Measurements from ENCODE around the gene MRPL24. TPM values are rescaled to one million over a fixed set of nuclear protein-coding genes. Genes with fewer than 3 reads are reported as not detected.

The MRPL24 gene
- total and polyA plus RNA-seq, 2 of the 13 experiments (the other 11 are each of a cell fraction or from before 2014, with no cell fraction given): 38.1 to 42.9 TPM

DNA sequence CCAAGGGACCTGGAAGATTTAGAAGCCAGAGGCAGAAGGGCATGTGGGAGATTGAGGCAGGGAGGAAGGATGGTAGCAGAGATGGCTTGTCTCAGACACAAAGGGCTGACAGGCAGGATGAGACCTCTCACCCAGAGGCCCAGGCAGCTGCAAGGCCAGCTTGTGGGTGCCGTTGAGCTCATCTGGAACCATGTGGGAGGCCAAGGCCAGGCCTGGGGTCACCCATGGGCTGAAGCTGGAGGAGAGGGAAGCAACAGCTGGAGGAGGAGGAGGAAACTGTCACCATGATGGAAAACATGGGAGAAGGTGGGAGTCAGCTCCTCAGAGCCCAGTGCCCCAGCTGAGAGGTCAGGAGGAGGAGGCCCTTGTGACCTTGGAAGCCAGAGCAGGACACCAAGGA is 41.9 kb downstream of the MRPL24 start:
- peaks cover 4 to 43% of the 10 kb centered on the region in 2 experiments for H3K27me3 ChIP-seq (ENCODE audit: control insufficient read depth in 1 of 2, insufficient read depth in 2 of 2, low read length in 2 of 2)
- no peak overlapping the region for H2AFZ ChIP-seq (ENCODE audit: low read length)
- in situ Hi-C loops (cut with HindIII; ENCODE audit: extremely low pct_ligation_motif_present, low pct_unique_long_range_greater_than_20kb) (loop anchor here (10.0 kb wide), 2 partner anchors 166 to 226 kb away; partner anchors contain the start of genes LRRC71 and NTRK1), intact Hi-C loops (cut with micrococcal nuclease; ENCODE audit: unreplicated experiment) (no loop called here)
- no peaks in the 10 kb centered on the region for H3K36me3 ChIP-seq (replicated peaks in 1 of 2; ENCODE audit: control insufficient read depth in 1 of 2, insufficient read depth in 2 of 2, low read length in 2 of 2)
- peaks cover 10% of the 10 kb centered on the region for H3K4me1 ChIP-seq (ENCODE audit: insufficient read depth, low read length)
- WGBS (ENCODE audit: low lambda C conversion rate): 0% methylated on average over 1 of the region's 1 CpG
- H3K9ac ChIP-seq (ENCODE audit: insufficient read depth, low read depth, low read length): no peak overlapping the region
- no peak for FAIRE-seq
- no peak for DNase-seq (ENCODE audit: low spot score)
- TF ChIP-seq, protein P1, sequence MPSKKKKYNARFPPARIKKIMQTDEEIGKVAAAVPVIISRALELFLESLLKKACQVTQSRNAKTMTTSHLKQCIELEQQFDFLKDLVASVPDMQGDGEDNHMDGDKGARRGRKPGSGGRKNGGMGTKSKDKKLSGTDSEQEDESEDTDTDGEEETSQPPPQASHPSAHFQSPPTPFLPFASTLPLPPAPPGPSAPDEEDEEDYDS (CRISPR knock-in tag; IDR thresholded peaks at IDR 0.05): no peak
- TF ChIP-seq, protein P2, sequence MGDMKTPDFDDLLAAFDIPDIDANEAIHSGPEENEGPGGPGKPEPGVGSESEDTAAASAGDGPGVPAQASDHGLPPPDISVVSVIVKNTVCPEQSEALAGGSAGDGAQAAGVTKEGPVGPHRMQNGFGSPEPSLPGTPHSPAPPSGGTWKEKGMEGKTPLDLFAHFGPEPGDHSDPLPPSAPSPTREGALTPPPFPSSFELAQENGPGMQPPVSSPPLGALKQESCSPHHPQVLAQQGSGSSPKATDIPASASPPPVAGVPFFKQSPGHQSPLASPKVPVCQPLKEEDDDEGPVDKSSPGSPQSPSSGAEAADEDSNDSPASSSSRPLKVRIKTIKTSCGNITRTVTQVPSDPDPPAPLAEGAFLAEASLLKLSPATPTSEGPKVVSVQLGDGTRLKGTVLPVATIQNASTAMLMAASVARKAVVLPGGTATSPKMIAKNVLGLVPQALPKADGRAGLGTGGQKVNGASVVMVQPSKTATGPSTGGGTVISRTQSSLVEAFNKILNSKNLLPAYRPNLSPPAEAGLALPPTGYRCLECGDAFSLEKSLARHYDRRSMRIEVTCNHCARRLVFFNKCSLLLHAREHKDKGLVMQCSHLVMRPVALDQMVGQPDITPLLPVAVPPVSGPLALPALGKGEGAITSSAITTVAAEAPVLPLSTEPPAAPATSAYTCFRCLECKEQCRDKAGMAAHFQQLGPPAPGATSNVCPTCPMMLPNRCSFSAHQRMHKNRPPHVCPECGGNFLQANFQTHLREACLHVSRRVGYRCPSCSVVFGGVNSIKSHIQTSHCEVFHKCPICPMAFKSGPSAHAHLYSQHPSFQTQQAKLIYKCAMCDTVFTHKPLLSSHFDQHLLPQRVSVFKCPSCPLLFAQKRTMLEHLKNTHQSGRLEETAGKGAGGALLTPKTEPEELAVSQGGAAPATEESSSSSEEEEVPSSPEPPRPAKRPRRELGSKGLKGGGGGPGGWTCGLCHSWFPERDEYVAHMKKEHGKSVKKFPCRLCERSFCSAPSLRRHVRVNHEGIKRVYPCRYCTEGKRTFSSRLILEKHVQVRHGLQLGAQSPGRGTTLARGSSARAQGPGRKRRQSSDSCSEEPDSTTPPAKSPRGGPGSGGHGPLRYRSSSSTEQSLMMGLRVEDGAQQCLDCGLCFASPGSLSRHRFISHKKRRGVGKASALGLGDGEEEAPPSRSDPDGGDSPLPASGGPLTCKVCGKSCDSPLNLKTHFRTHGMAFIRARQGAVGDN (CRISPR knock-in tag; IDR thresholded peaks at IDR 0.05): 0 out of 2 replicates have a peak, but pooled peaks have one; percentile 16
- no peak for TF ChIP-seq ZNF552 (CRISPR knock-in tag; IDR thresholded peaks at IDR 0.05; ENCODE audit: borderline replicate concordance)
- H3K79me2 ChIP-seq (ENCODE audit: insufficient read depth, low read length): no peaks in the 10 kb centered on the region
- H3K4me3 ChIP-seq (replicated peaks in 1 of 3; ENCODE audit: insufficient read depth in 1 of 3, low read depth in 2 of 3, low read length in 3 of 3): no peak overlapping the region
- no peaks in the 10 kb centered on the region for H3K9me3 ChIP-seq (ENCODE audit: low read length)
- no peaks in the 10 kb centered on the region for H4K20me1 ChIP-seq (ENCODE audit: insufficient read depth, low read length)
- no peak overlapping the region for H3K27ac ChIP-seq (ENCODE audit: extremely low read length, insufficient read depth, low read length)
- POLR2A ChIA-PET: no interaction called here
- no TSS peak for BruUV-seq (replicated peaks)
- H3K4me2 ChIP-seq (ENCODE audit: low read depth, low read length): no peak overlapping the region
- CTCF ChIA-PET (ENCODE audit: low intra/inter-chr PET ratio, low total read pairs): no interaction called here
- ATAC-seq: peak; percentile 17; the same call in 1 of the 3 replicates

Data from HepG2 (cell line).